Keratinocyte (primary cell): ENCODE results near the gene IFT81. TPM values are rescaled to one million over a fixed set of nuclear protein-coding genes. Genes with fewer than 3 reads are reported as not detected.

Experiments
- DNase-seq: peaks from one replicate; pipeline ENCODE4 v3.0.0-alpha.2; 2011; ENCODE audit warnings: low read depth, missing footprints, low spot score
- FAIRE-seq: peaks from 2 replicates; lab custom pipeline; 2011; peaks lifted over from hg19 to GRCh38; lab: Jason Lieb, UNC
- H2AFZ ChIP-seq: 2 replicates; pipeline ENCODE4 v1.6.0; 2012; ENCODE audit warnings: low read length, control low read depth, inconsistent platforms; ENCODE audit not compliant: control insufficient read depth
- H3K27ac ChIP-seq: 2 replicates; pipeline ENCODE4 v1.5.1; 2011; ENCODE audit warnings: low read length; ENCODE audit not compliant: control insufficient read depth, insufficient read depth
- H3K27me3 ChIP-seq: 3 replicates; pipeline ENCODE4 v1.6.0; 2011; ENCODE audit warnings: low read length; ENCODE audit not compliant: control insufficient read depth, insufficient read depth; ENCODE audit errors: extremely low read depth
- H3K36me3 ChIP-seq, 2 experiments: 2 replicates in 1 of 2; 3 replicates in 1 of 2; pipeline ENCODE4 v1.5.1; 2011; ENCODE audit warnings: low read length in 2 of 2, mild to moderate bottlenecking in 1 of 2; ENCODE audit not compliant: control insufficient read depth in 2 of 2, insufficient read depth in 2 of 2; ENCODE audit errors: extremely low read depth in 1 of 2
- H3K4me1 ChIP-seq: 3 replicates; pipeline ENCODE4 v1.5.1; 2011; ENCODE audit warnings: low read length; ENCODE audit not compliant: control insufficient read depth, insufficient read depth; ENCODE audit errors: extremely low read depth
- H3K4me2 ChIP-seq: 3 replicates; pipeline ENCODE4 v1.6.0; 2011; ENCODE audit warnings: low read depth, low read length; ENCODE audit not compliant: control insufficient read depth, insufficient read depth; ENCODE audit errors: extremely low read depth
- H3K4me3 ChIP-seq, 3 experiments: fragments of 200-600 bp in 1 of 3; sonication (generic) in 1 of 3; 2 replicates in 2 of 3; 3 replicates in 1 of 3; pipeline ENCODE4 v1.5.1; 2011 to 2016; ENCODE audit warnings: low read length in 3 of 3, mild to moderate bottlenecking in 3 of 3, control low read depth in 2 of 3, inconsistent platforms in 1 of 3, low read depth in 1 of 3, mixed read lengths in 1 of 3, mixed run types in 1 of 3, moderate library complexity in 1 of 3; ENCODE audit not compliant: control insufficient read depth in 2 of 3, insufficient read depth in 2 of 3; ENCODE audit errors: extremely low read depth in 1 of 3
- H3K79me2 ChIP-seq: 2 replicates; pipeline ENCODE4 v1.6.0; 2012; ENCODE audit warnings: low read length; ENCODE audit not compliant: control insufficient read depth, insufficient read depth
- H3K9ac ChIP-seq: 3 replicates; pipeline ENCODE4 v1.6.0; 2011; ENCODE audit warnings: low read length; ENCODE audit not compliant: control insufficient read depth, insufficient read depth; ENCODE audit errors: extremely low read depth
- H3K9me1 ChIP-seq: 3 replicates; pipeline ENCODE4 v1.6.0; 2011; ENCODE audit warnings: low read length; ENCODE audit not compliant: control insufficient read depth, insufficient read depth; ENCODE audit errors: extremely low read depth
- H3K9me3 ChIP-seq: 2 replicates; pipeline ENCODE4 v1.5.1; 2012; ENCODE audit warnings: low read depth, low read length; ENCODE audit not compliant: control insufficient read depth
- H4K20me1 ChIP-seq: 3 replicates; pipeline ENCODE4 v1.6.0; 2011; ENCODE audit warnings: low read length; ENCODE audit not compliant: control insufficient read depth, insufficient read depth; ENCODE audit errors: extremely low read depth
- EZH2 ChIP-seq: IDR thresholded peaks from one replicate; pipeline ENCODE4 v1.6.1; 2012; ENCODE audit warnings: inconsistent platforms, mild to moderate bottlenecking, low read length, moderate library complexity
- dilution Hi-C: fragments of 300-500 bp; cut with MboI; formaldehyde crosslinking; loops from one replicate; pipeline ENCODE4 v1.7.0; 2020; ENCODE audit warnings: low sequenced_read_pairs; ENCODE audit not compliant: extremely low pct_ligation_motif_present
- polyA plus RNA-seq, 5 experiments: library from polyadenylated mRNA; depleted of rRNA in 3 of 5; stranded (reverse) in 3 of 5; stranded (forward) in 1 of 5; unstranded in 1 of 5; fragments of >200 nt; gene quantifications; 1 replicate in 1 of 5; 2 replicates in 3 of 5; 3 replicates in 1 of 5; pipeline versions ENCODE4 v1.2.1 to v1.2.3, GENCODE V29; 2011 to 2012; ENCODE audit warnings: missing spikeins in 2 of 5, low read depth in 1 of 5, low replicate concordance in 1 of 5
- TF ChIP-seq, protein P1 (sequence below), 3 experiments: IDR thresholded peaks in 1 of 3; conservative IDR thresholded peaks in 1 of 3; optimal IDR thresholded peaks in 1 of 3; 2 replicates in 2 of 3; 3 replicates in 1 of 3; pipeline versions ENCODE3 to v1.5.1; 2011; ENCODE audit warnings: low read length in 3 of 3, mild to moderate bottlenecking in 3 of 3, moderate library complexity in 2 of 3, control low read depth in 1 of 3, inconsistent platforms in 1 of 3; ENCODE audit not compliant: insufficient read depth in 2 of 3; ENCODE audit errors: extremely low read depth in 1 of 3

IFT81 gene
- polyA plus RNA-seq, 1 donor (not counting 4 experiments of a cell fraction or from before 2014, with no cell fraction given) = 8.9 TPM

DNA sequence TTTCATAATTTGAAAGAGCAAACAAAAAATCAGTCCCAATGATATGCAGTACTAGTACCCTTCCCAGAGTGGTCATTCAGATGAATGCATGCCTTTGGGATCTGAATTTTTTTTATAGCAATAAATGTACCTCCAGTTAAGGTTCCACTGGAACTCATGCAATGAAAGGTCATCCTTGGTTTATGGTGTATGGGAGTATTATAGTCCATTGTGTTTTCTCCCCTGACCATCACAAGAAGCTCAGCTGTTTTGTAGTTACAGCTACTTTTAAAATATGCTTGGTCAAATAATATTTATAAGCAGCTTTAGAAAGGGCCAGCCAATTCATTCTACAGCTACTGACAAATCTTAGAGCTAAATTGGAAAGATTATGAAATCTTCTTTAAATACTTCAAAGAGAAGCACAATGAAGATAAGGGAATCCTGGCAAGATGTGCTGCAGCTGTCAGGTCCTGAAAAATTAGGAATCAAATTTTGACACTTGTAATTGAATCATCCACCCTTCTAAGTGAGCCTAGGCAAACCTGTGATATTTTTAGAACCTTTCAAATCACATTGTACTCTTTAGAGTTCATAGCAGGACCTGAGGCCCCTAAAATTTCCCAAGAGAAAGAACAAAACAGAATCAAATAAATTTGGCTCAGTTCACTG lies 46.5 kb downstream of the IFT81 start:
- H3K27ac ChIP-seq = no peak overlapping the region
- no peak for TF ChIP-seq EZH2
- TF ChIP-seq, protein P1, sequence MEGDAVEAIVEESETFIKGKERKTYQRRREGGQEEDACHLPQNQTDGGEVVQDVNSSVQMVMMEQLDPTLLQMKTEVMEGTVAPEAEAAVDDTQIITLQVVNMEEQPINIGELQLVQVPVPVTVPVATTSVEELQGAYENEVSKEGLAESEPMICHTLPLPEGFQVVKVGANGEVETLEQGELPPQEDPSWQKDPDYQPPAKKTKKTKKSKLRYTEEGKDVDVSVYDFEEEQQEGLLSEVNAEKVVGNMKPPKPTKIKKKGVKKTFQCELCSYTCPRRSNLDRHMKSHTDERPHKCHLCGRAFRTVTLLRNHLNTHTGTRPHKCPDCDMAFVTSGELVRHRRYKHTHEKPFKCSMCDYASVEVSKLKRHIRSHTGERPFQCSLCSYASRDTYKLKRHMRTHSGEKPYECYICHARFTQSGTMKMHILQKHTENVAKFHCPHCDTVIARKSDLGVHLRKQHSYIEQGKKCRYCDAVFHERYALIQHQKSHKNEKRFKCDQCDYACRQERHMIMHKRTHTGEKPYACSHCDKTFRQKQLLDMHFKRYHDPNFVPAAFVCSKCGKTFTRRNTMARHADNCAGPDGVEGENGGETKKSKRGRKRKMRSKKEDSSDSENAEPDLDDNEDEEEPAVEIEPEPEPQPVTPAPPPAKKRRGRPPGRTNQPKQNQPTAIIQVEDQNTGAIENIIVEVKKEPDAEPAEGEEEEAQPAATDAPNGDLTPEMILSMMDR (optimal IDR thresholded peaks at IDR 0.05 in 1 of 3, IDR thresholded peaks at IDR 0.05 in 1 of 3, conservative IDR thresholded peaks at IDR 0.05 in 1 of 3; ENCODE audit: extremely low read depth in 1 of 3, insufficient read depth in 2 of 3, low read length in 3 of 3) = no peak
- H3K79me2 ChIP-seq = no peaks in the 10 kb centered on the region
- no peak overlapping the region for H3K4me3 ChIP-seq
- no peak overlapping the region for H2AFZ ChIP-seq
- H3K9me3 ChIP-seq = no peaks in the 10 kb centered on the region
- dilution Hi-C loops = no loop called here
- no peaks in the 10 kb centered on the region for H4K20me1 ChIP-seq
- DNase-seq = no peak
- no peaks in the 10 kb centered on the region for H3K27me3 ChIP-seq
- H3K36me3 ChIP-seq = peaks cover 0 to 4% of the 10 kb centered on the region in 2 experiments
- no peak overlapping the region for H3K4me2 ChIP-seq
- no peak overlapping the region for H3K9ac ChIP-seq
- FAIRE-seq = no peak
- no peaks in the 10 kb centered on the region for H3K4me1 ChIP-seq
- no peaks in the 10 kb centered on the region for H3K9me1 ChIP-seq

DNA sequence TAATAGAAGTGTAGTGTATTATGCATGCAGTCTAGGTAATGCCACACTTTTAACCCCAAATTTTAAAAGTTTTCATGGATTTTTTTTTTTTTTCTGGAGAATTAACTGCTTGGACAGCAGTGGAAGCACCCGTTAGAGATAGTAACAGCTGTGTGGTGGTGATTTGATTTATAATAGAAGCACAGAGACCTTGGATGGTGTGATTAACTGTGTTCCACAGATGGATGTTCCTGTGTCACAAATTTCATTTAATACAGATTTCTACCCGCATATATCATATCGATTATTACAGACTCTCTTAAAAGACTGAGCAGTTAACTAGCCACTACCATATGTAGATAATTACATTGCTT lies 47.0 kb downstream of the IFT81 start:
- FAIRE-seq = no peak

More for the DNA sequence above, 47.0 kb downstream of the IFT81 start:
- Histone ChIP-seq H3K4me1 (no peaks in the 10 kb centered on the region), H4K20me1 (no peaks in the 10 kb centered on the region), H3K4me2 (no peak overlapping the region), H3K9me1 (no peaks in the 10 kb centered on the region), H3K9me3 (no peaks in the 10 kb centered on the region), H3K27me3 (no peaks in the 10 kb centered on the region), H3K36me3 (peaks cover 0 to 4% of the 10 kb centered on the region in 2 experiments), H2AFZ (no peak overlapping the region), H3K4me3 (no peak overlapping the region), H3K27ac (no peak overlapping the region), H3K9ac (no peak overlapping the region), H3K79me2 (no peaks in the 10 kb centered on the region)
- TF ChIP-seq EZH2 = no peak
- TF ChIP-seq, protein P1 (optimal IDR thresholded peaks at IDR 0.05 in 1 of 3, IDR thresholded peaks at IDR 0.05 in 1 of 3, conservative IDR thresholded peaks at IDR 0.05 in 1 of 3; ENCODE audit: extremely low read depth in 1 of 3, insufficient read depth in 2 of 3, low read length in 3 of 3) = no peak
- DNase-seq = no peak
- dilution Hi-C loops = no loop called here
